Muscle of leg (tissue), 11 donors: ENCODE results near the gene RASSF4. TPM values are rescaled to one million over a fixed set of nuclear protein-coding genes. Genes with fewer than 3 reads are reported as not detected.
A peak's percentile ranks its signal among the peaks of the same experiment; 100 is the strongest.

Experiments used
- DNase-seq: peaks from one replicate; pipeline ENCODE4 v3.0.0; 2013
- H3K27ac ChIP-seq: one replicate; pipeline ENCODE4 v1.5.1; 2013; ENCODE audit warnings: mild to moderate bottlenecking, low read length, control low read depth
- H3K27me3 ChIP-seq: one replicate; pipeline ENCODE4 v1.6.1; 2013; ENCODE audit warnings: low read length; ENCODE audit not compliant: control insufficient read depth, insufficient read depth
- H3K36me3 ChIP-seq: one replicate; pipeline ENCODE4 v1.6.1; 2013; ENCODE audit warnings: low read length; ENCODE audit not compliant: control insufficient read depth, insufficient read depth
- H3K4me1 ChIP-seq: one replicate; pipeline ENCODE4 v1.6.1; 2013; ENCODE audit warnings: low read length; ENCODE audit not compliant: control insufficient read depth, insufficient read depth
- H3K4me3 ChIP-seq: one replicate; pipeline ENCODE4 v1.5.1; 2013; ENCODE audit warnings: low read length, control low read depth
- H3K9me3 ChIP-seq: replicated peaks from 2 replicates; pipeline ENCODE4 v1.6.1; 2013; ENCODE audit warnings: low read depth, low read length; ENCODE audit not compliant: control insufficient read depth
- WGBS: methylation state at CpG from one replicate; pipeline ENCODE4 v1.1.5; 2013; ENCODE audit warnings: missing lambda C conversion rate; ENCODE audit not compliant: insufficient coverage; 5-methylcytosine and 5-hydroxymethylcytosine counted together
- polyA plus RNA-seq, 8 donors: library from polyadenylated mRNA; unstranded; fragments of 120-200 nt; gene quantifications; one replicate each; pipeline versions ENCODE4 v1.2.1 to v1.2.3, GENCODE V29; 2013; ENCODE audit warnings: inconsistent platforms in 1 of 8, low replicate concordance in 1 of 8; ENCODE audit not compliant: insufficient read length in 8 of 8, insufficient read depth in 1 of 8
- total RNA-seq: library from RNA; stranded (reverse); fragments of 120-200 nt; gene quantifications from one replicate; pipeline ENCODE4 v1.2.4, GENCODE V29; 2013

Gene RASSF4
- total and polyA plus RNA-seq, 9 donors: 53.0 to 79.9 (median 69.1) TPM

DNA sequence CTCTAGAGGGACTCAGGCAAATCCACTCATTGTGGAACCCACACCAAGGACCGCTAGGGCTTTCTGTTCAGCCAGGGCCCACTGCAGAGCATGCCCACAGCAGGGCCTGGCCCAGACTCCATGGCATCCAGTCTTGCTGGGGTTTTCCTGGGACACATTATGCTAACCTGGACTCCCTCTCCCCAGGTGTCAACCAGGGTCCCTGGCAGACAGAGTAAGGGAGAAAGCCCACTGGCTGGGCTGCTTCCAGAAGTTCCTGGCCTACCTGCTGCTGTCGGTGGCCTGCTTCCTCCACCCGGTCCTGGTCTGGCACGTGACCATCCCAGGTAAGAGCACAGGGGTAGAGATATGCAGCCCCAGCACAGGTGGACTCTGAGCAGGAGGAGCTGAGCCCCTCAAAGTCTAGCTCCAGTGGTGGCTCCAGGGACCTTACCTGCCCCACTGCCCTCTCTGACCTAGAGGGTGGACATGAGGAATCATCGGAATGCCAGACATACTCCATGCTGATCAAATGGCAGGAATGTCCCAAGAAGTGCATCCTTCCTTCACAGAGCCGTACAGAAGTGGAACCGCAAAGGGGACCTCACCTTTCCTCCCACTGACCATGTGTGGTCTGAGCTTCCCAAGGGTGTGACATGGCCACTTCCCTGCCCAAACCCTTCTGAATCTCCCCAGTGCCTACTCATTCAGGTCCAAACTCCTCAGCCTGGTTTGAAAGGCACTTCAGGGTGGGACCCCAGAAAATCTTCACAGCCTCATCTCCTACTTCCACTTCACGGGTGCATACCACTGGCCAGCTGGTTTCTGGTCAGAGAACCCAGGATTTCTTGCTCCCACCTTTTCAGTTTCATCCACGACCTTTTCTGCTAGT is 25.9 kb upstream of the RASSF4 start:
- WGBS: 85% methylated on average over 8 of the region's 9 CpGs
- Histone ChIP-seq H3K4me1 (peaks cover 57% of the 10 kb centered on the region), H3K36me3 (no peaks in the 10 kb centered on the region), H3K9me3 (no peaks in the 10 kb centered on the region), H3K4me3 (no peak overlapping the region), H3K27me3 (no peaks in the 10 kb centered on the region), H3K27ac (no peak overlapping the region)
- DNase-seq: no peak

GRCh38 chr10:44934416-44935200 is 25.0 kb upstream of the RASSF4 start:
- H3K27me3 ChIP-seq: no peaks in the 10 kb centered on the region
- H3K27ac ChIP-seq: peak overlapping the region; percentile 85
- peak; percentile 56 for DNase-seq
- H3K4me1 ChIP-seq: peaks cover 57% of the 10 kb centered on the region
- WGBS: 65% methylated on average over 17 of the region's 18 CpGs
- no peaks in the 10 kb centered on the region for H3K36me3 ChIP-seq
- H3K4me3 ChIP-seq: no peak overlapping the region
- H3K9me3 ChIP-seq: peaks cover 2% of the 10 kb centered on the region

DNA sequence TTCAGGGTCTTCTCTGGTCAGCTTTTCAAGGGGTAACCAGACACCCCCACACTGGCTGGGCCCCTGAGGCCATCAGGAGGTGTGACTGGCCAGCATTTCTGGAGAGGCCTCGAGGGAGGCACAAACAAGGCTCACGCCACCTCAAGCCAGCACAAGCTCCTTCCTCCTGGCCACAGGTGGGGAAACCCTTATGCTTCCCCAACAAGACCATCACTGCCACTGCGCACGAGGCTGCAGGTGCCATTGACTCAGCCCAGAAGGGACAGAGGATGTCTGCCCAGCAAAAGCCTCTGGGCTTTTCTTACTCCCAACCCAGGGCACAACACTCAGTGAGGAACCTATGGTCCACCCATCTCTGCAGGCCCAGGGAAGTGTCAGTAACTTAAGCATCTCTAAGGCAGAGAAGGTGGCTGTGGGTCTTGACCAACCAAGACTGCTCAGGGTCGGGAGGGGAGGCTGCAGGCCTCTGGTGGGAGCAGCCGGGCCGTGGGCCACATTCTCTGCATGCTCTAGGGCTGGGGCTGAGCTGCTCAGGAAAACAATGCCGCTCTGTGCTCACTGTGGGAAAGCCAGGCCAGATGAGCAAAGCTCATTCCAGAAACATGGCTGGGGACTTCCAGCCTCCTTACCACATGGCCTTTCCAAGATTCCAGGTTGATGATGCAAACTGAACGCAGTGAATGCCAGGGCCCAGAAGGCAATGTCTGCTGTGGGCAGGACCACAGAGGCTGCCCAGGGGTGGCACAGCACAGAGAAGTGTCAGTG is 24.2 kb upstream of the RASSF4 start:
- DNase-seq: peak; percentile 92
- H3K4me3 ChIP-seq: no peak overlapping the region
- no peaks in the 10 kb centered on the region for H3K36me3 ChIP-seq
- WGBS: 38% methylated on average over 7 of the region's 9 CpGs
- H3K27me3 ChIP-seq: no peaks in the 10 kb centered on the region
- peaks cover 2% of the 10 kb centered on the region for H3K9me3 ChIP-seq
- H3K4me1 ChIP-seq: peaks cover 57% of the 10 kb centered on the region
- H3K27ac ChIP-seq: peak overlapping the region; percentile 85

DNA sequence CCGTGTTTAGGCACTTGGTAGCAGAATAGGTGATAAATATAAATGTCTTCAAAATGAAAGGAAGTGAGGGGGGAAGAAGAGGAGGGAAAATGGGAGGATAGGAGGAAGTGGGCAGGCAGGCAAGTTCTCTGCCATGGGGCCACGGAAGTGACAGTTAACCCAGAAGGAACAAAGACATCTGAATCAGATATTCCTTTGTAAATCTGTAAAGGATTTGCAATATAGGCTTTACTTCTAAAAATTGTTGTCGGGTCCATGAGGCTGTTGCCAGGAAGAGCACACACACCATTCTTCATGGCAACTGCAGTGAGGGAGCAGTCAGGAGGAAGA is 23.7 kb upstream of the RASSF4 start:
- WGBS: 52% methylated on average over 2 of the region's 3 CpGs
- Histone ChIP-seq H3K4me3 (no peak overlapping the region), H3K36me3 (no peaks in the 10 kb centered on the region), H3K27ac (peak overlapping the region; percentile 85), H3K4me1 (peaks cover 57% of the 10 kb centered on the region), H3K27me3 (no peaks in the 10 kb centered on the region), H3K9me3 (peaks cover 2% of the 10 kb centered on the region)
- no peak for DNase-seq

DNA sequence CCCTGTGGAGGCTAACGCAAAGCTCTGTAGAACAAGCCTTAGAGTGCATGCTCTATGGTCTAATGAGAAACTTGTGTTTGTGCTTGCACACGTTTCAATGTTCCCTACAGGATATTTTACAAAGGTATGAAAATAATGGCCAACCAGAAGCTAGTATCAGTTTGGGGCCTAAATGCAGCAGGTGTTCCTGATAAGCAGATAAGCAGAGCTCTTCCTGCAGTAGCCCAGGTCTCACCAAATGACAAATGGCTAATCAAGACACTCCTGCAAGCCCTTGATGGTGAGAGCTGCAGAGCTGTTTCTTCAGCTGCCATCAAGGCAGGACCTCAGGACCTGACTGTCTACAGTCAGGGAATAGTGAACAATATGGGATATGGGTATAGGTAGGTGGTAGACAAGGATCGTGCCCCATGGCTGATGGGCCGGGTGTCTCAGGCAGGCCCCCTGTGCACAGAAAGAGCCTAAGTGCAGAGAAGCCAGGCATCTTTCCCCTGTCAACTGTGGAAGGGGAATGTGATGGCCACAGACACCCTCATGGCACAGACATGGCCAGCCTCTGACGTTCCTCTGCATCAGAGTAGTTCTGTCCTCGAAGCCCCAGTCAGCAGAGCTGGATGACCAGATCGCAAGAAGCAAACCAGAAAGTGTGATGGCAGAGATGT is 23.2 kb upstream of the RASSF4 start:
- peaks cover 57% of the 10 kb centered on the region for H3K4me1 ChIP-seq
- DNase-seq: no peak
- H3K36me3 ChIP-seq: no peaks in the 10 kb centered on the region
- peak overlapping the region; percentile 85 for H3K27ac ChIP-seq
- no peaks in the 10 kb centered on the region for H3K27me3 ChIP-seq
- peaks cover 2% of the 10 kb centered on the region for H3K9me3 ChIP-seq
- WGBS: 90% methylated on average over 6 of the region's 7 CpGs
- H3K4me3 ChIP-seq: no peak overlapping the region

DNA sequence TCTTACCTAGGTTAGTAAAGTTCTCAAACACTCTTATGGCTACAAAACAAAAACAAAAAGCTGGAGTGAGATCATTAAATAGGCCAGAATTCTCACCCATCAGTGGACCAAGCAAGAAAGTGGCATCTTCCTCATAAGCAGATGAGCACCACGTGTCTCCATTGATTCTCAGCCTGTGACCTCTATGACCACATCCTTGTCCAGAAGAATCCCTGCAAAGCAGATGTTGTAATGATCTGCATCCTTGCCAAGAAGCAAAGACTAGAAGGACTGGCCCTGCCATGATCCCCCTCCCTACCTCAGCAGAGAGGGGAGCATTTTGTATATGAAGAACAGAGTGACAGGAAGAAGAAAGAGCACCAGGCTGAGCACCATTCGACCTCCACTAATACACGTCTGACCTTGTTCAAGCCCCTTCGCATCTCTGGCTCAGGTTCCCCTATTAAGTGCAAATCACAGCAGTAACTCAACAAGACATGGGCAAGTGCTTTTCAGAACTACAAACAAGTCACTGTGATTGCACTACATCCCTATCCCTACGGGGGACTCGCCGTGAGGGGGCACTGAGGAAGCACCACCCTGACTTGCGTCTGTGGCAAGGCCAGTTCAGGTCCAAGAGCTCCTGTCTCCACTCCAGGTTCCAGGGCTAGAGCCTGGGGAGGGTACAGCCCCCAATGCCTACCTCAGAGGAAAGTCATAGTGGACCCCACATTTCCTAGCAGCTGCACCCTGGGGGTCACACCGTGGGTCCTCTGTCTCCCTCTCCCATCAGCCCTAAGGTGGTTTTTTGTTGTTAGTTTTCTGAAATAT is 22.2 kb upstream of the RASSF4 start:
- H3K27me3 ChIP-seq: no peaks in the 10 kb centered on the region
- 82% methylated on average over 3 of the region's 9 CpGs for WGBS
- peaks cover 54% of the 10 kb centered on the region for H3K4me1 ChIP-seq
- H3K4me3 ChIP-seq: no peak overlapping the region
- H3K9me3 ChIP-seq: peaks cover 2% of the 10 kb centered on the region
- peak; percentile 39 for DNase-seq
- H3K36me3 ChIP-seq: no peaks in the 10 kb centered on the region
- H3K27ac ChIP-seq: no peak overlapping the region

- no CpG with 5 or more reads among the region's 7 CpGs for WGBS
- DNase-seq: no peak
- Histone ChIP-seq H3K4me1 (peaks cover 39% of the 10 kb centered on the region), H3K4me3 (no peak overlapping the region), H3K27me3 (no peaks in the 10 kb centered on the region), H3K27ac (no peak overlapping the region), H3K9me3 (peaks cover 2% of the 10 kb centered on the region), H3K36me3 (no peaks in the 10 kb centered on the region)
Observed at GRCh38 chr10:44938956-44939355, 20.6 kb upstream of the RASSF4 start.

DNA sequence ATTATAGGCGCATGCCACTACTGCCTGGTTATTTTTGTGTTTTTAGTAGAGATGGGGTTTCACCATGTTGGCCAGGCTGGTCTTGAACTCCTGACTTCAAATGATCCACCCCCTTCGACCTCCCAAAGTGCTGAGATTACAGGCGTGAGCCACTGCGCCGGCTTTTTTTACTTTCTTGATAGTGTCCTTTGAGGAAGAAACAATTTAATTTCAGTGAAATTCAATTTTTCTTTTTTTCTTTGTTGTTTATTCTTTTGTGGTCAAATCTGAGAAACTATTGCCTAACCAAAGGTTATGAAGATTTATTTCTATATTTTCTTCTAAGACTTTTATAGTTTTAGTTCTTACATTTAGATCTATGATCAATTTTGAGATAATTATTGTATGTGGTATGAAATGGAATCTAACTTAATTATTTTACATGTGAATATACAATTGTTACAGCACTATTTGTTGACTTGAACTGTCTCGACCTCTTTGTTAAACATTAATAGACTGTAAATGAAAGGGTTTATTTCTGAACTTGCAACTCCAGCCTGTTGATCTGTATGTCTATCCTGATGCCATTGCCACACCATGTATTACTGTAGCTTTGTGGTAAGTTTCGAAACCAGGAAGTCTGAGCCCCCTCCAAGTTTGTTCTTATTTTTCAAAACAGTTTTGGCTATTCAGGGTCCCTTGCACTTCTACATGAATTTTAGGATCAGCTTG is 19.8 kb upstream of the RASSF4 start:
- Histone ChIP-seq H3K36me3 (no peaks in the 10 kb centered on the region), H3K9me3 (peaks cover 4% of the 10 kb centered on the region), H3K27me3 (no peaks in the 10 kb centered on the region), H3K4me3 (no peak overlapping the region), H3K4me1 (peaks cover 30% of the 10 kb centered on the region), H3K27ac (no peak overlapping the region)
- WGBS: no CpG with 5 or more reads among the region's 7 CpGs
- no peak for DNase-seq

- no peaks in the 10 kb centered on the region for H3K27me3 ChIP-seq
- no CpG with 5 or more reads among the region's 1 CpG for WGBS
- DNase-seq: no peak
- no peaks in the 10 kb centered on the region for H3K36me3 ChIP-seq
- H3K9me3 ChIP-seq: peaks cover 2% of the 10 kb centered on the region
- no peak overlapping the region for H3K4me3 ChIP-seq
- no peak overlapping the region for H3K27ac ChIP-seq
- peaks cover 36% of the 10 kb centered on the region for H3K4me1 ChIP-seq
Observed at GRCh38 chr10:44944354-44944753, 15.2 kb upstream of the RASSF4 start.
